ENCODE measurements around the gene ASAP3.

Gene ASAP3

GRCh38 chr1:23449306-23449705 lies 34.7 kb downstream of the ASAP3 start:
- no peaks in the 10 kb centered on the region for H3K4me1 ChIP-seq (ENCODE audit: control insufficient read depth, insufficient read depth, low read length)
- ChIA-PET POLR2A (no interaction called here), CTCF (interaction anchor here (1.0 kb wide), 1 partner anchor 27 kb away, joined by 3 read pairs; no protein-coding TSS in a partner anchor)

GRCh38 chr1:23448846-23449245 lies 35.1 kb downstream of the ASAP3 start:
- H3K4me1 ChIP-seq (ENCODE audit: control insufficient read depth, insufficient read depth, low read length), result no peaks in the 10 kb centered on the region
- H3K27ac ChIP-seq (ENCODE audit: extremely low read depth, low read depth, low read length), result no peak overlapping the region
- POLR2A ChIA-PET, result no interaction called here
- CTCF ChIA-PET, result no interaction called here
- no peak overlapping the region for H3K4me3 ChIP-seq (ENCODE audit: low read depth, low read length)
- no peak for TF ChIP-seq ZNF843 (tag by site-specific recombination; IDR thresholded peaks at IDR 0.05)
- TF ChIP-seq ZNF202 (tag by site-specific recombination; IDR thresholded peaks at IDR 0.05; ENCODE audit: borderline replicate concordance), result no peak
- TF ChIP-seq ZNF664 (tag by site-specific recombination; IDR thresholded peaks at IDR 0.05), result peak; percentile 52; the same call in 1 of the 2 replicates
- H3K9me3 ChIP-seq (ENCODE audit: control insufficient read depth, insufficient read depth, low read depth, low read length), result no peaks in the 10 kb centered on the region
- peaks cover 0 to 35% of the 10 kb centered on the region in 2 experiments; a peak in 1 of 3 replicates for H3K36me3 ChIP-seq (ENCODE audit: control insufficient read depth in 2 of 2, insufficient read depth in 1 of 2, low read length in 2 of 2)

More at GRCh38 chr1:23449306-23449705, 34.7 kb downstream of the ASAP3 start:
- Histone ChIP-seq H3K4me3 (ENCODE audit: low read depth, low read length) (no peak overlapping the region), H3K27ac (ENCODE audit: extremely low read depth, low read depth, low read length) (no peak overlapping the region), H3K36me3 (ENCODE audit: control insufficient read depth in 2 of 2, insufficient read depth in 1 of 2, low read length in 2 of 2) (peaks cover 0 to 35% of the 10 kb centered on the region in 2 experiments; a peak in 1 of 3 replicates), H3K9me3 (ENCODE audit: control insufficient read depth, insufficient read depth, low read depth, low read length) (no peaks in the 10 kb centered on the region)
- TF ChIP-seq ZNF626 (tag by site-specific recombination; IDR thresholded peaks at IDR 0.05) (no peak), ZIC2 (tag by site-specific recombination; IDR thresholded peaks at IDR 0.05) (peak; percentile 46; the same call in 1 of the 2 replicates), REST (tag by site-specific recombination; IDR thresholded peaks at IDR 0.05) (no peak)

- ChIA-PET POLR2A (no interaction called here), CTCF (interaction anchor here (2.5 kb wide), 1 partner anchor 50 kb away, joined by 11 read pairs; no protein-coding TSS in a partner anchor)
- H3K4me3 ChIP-seq (ENCODE audit: low read depth, low read length), result no peak overlapping the region
- no peaks in the 10 kb centered on the region for H3K9me3 ChIP-seq (ENCODE audit: control insufficient read depth, insufficient read depth, low read depth, low read length)
- H3K36me3 ChIP-seq (ENCODE audit: control insufficient read depth in 2 of 2, insufficient read depth in 1 of 2, low read length in 2 of 2), result peaks cover 0 to 32% of the 10 kb centered on the region in 2 experiments; a peak in 1 of 3 replicates
- TF ChIP-seq, protein P1, sequence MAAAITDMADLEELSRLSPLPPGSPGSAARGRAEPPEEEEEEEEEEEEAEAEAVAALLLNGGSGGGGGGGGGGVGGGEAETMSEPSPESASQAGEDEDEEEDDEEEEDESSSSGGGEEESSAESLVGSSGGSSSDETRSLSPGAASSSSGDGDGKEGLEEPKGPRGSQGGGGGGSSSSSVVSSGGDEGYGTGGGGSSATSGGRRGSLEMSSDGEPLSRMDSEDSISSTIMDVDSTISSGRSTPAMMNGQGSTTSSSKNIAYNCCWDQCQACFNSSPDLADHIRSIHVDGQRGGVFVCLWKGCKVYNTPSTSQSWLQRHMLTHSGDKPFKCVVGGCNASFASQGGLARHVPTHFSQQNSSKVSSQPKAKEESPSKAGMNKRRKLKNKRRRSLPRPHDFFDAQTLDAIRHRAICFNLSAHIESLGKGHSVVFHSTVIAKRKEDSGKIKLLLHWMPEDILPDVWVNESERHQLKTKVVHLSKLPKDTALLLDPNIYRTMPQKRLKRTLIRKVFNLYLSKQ (tag by site-specific recombination; IDR thresholded peaks at IDR 0.05; ENCODE audit: borderline replicate concordance), result no peak
- no peak for TF ChIP-seq ZNF514 (tag by site-specific recombination; IDR thresholded peaks at IDR 0.05)
- TF ChIP-seq ZNF555 (tag by site-specific recombination; conservative IDR thresholded peaks at IDR 0.05), result no peak
- TF ChIP-seq ZNF843 (tag by site-specific recombination; IDR thresholded peaks at IDR 0.05), result no peak
- no peak for TF ChIP-seq ZNF677 (tag by site-specific recombination; IDR thresholded peaks at IDR 0.05)
- TF ChIP-seq KLF1 (tag by site-specific recombination; IDR thresholded peaks at IDR 0.05), result no peak
- TF ChIP-seq, protein P2, sequence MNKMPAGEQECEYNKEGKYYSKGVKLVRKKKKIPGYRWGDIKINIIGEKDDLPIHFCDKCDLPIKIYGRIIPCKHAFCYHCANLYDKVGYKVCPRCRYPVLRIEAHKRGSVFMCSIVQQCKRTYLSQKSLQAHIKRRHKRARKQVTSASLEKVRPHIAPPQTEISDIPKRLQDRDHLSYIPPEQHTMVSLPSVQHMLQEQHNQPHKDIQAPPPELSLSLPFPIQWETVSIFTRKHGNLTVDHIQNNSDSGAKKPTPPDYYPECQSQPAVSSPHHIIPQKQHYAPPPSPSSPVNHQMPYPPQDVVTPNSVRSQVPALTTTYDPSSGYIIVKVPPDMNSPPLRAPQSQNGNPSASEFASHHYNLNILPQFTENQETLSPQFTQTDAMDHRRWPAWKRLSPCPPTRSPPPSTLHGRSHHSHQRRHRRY (tag by site-specific recombination; IDR thresholded peaks at IDR 0.05), result no peak
- TF ChIP-seq ZNF513 (tag by site-specific recombination; IDR thresholded peaks at IDR 0.05), result no peak
- TF ChIP-seq ZSCAN23 (tag by site-specific recombination; IDR thresholded peaks at IDR 0.05), result no peak
- no peak for TF ChIP-seq ZNF354C (tag by site-specific recombination; IDR thresholded peaks at IDR 0.05; ENCODE audit: borderline replicate concordance, low read depth)
- no peak for TF ChIP-seq ZNF350 (tag by site-specific recombination; IDR thresholded peaks at IDR 0.05)
- TF ChIP-seq ZNF335 (tag by site-specific recombination; conservative IDR thresholded peaks at IDR 0.05), result no peak
- TF ChIP-seq ZNF621 (tag by site-specific recombination; IDR thresholded peaks at IDR 0.05), result no peak
- TF ChIP-seq ZNF157 (tag by site-specific recombination; IDR thresholded peaks at IDR 0.05), result no peak
- TF ChIP-seq ZNF366 (tag by site-specific recombination; conservative IDR thresholded peaks at IDR 0.05), result no peak
- no peak for TF ChIP-seq ZNF530 (tag by site-specific recombination; IDR thresholded peaks at IDR 0.05; ENCODE audit: low read depth)
- no peaks in the 10 kb centered on the region for H3K4me1 ChIP-seq (ENCODE audit: control insufficient read depth, insufficient read depth, low read length)
- no peak overlapping the region for H3K27ac ChIP-seq (ENCODE audit: extremely low read depth, low read depth, low read length)
Observed at GRCh38 chr1:23446661-23447310, 37.2 kb downstream of the ASAP3 start.
